Ramos (cell line): Measurements from ENCODE around the gene BIRC3.

Source experiments
- in situ Hi-C: fragments of 300-500 bp; cut with MboI; formaldehyde crosslinking; loops from one replicate; pipeline ENCODE4 v1.14.3; 2022; ENCODE audit warnings: low sequenced_read_pairs; ENCODE audit not compliant: unreplicated experiment

Gene BIRC3

GRCh38 chr11:102292933-102293332 lies 24.4 kb upstream of the BIRC3 start:
- in situ Hi-C loops: loop anchor here (5.0 to 25.0 kb wide), 2 partner anchors 39 to 319 kb away; no protein-coding TSS in a partner anchor

GRCh38 chr11:102293873-102294601 lies 23.2 kb upstream of the BIRC3 start:
- in situ Hi-C loops: loop anchor here (5.0 to 25.0 kb wide), 2 partner anchors 38 to 318 kb away; no protein-coding TSS in a partner anchor

DNA sequence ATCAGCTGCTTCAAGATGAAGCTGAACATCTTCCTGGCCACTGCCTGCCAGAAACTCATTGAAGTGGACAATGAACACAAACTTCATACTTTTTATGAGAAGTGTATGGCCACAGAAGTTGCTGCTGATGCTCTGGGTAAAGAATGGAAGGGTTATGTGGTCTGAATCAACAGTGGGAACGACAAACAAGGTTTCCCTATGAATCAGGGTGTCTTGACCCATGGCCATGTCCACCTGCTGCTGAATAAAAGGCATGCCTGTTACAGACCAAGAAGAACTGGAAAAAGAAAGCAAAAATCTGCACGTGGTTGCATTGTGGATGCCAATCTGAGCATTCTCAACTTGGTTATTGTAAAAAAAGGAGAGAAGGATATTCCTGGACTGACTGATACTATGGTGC lies 22.2 kb upstream of the BIRC3 start:
- in situ Hi-C loops: loop anchor here (25.0 kb wide), 1 partner anchor 317 kb away; no protein-coding TSS in a partner anchor

- in situ Hi-C loops: loop anchor here (25.0 kb wide), 1 partner anchor 316 kb away; no protein-coding TSS in a partner anchor
Measured at GRCh38 chr11:102296757-102297156, 20.5 kb upstream of the BIRC3 start.

- in situ Hi-C loops: loop anchor here (25.0 kb wide), 1 partner anchor 1586 kb away; no protein-coding TSS in a partner anchor
Measured at GRCh38 chr11:102300837-102301236, 16.4 kb upstream of the BIRC3 start.

- in situ Hi-C loops: loop anchor here (25.0 kb wide), 1 partner anchor 1585 kb away; no protein-coding TSS in a partner anchor
Measured at GRCh38 chr11:102302241-102302640, 15.0 kb upstream of the BIRC3 start.

GRCh38 chr11:102304686-102305085 lies 12.6 kb upstream of the BIRC3 start:
- in situ Hi-C loops: loop anchor here (25.0 kb wide), 1 partner anchor 1583 kb away; no protein-coding TSS in a partner anchor

DNA sequence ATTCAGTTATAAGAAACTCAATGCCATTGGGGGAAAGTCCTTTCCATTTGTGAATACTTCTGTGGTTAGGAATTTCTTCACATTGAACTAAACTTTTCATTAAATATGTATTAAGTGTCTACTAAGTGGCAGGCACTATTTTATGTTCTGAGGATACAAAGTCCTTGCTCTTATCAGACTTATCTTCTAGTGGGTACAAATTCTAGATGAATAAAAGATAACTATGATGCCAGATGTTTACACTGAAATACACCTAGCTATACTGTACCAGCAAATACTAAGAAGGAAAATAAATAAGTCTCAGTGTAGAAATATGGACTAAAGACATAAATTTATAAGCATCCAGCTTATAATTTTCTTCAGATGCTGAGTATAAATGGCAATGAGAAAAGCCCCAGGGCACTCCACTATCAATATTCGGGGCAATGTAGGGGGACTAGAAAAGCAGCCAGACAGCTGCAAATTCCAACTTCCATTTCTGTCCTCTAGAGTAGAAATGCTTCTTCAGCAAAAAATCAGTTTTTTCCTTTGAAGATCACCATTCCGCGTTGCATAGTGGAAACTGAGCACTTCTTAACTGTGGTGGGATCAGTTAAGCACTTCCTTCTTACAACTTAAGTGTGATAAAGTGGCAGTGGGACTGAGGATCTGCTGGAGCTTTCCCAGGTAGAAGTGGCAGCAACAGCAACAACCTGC lies 11.8 kb upstream of the BIRC3 start:
- in situ Hi-C loops: loop anchor here (25.0 kb wide), 1 partner anchor 1582 kb away; no protein-coding TSS in a partner anchor

DNA sequence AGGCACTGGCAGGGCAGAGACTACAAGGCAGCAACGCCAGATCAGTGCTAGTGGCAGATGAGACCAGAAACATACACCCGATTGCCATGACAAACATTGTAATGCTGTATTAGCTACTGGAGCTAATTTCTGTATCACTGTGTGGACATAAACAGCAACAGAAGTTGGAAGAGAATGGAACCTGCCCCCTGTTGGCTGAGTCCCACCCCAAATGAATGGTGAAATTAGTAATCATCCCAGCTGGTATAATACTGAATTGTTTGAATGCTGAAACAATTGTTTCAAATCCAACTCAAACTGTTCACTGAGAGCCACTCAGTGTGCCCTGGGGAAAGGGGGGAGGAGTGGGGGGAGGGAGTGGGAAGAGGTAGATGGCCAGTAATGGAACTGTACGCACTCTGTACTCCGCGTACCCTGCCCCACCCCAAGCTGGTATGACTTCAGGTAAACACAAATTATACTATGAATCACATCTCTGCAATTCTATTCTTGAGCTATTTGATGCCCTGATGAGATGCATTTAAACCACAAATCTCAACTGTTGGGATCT lies 11.2 kb upstream of the BIRC3 start:
- in situ Hi-C loops: loop anchor here (25.0 kb wide), 1 partner anchor 1581 kb away; no protein-coding TSS in a partner anchor

GRCh38 chr11:102306817-102307726 lies 10.2 kb upstream of the BIRC3 start:
- in situ Hi-C loops: loop anchor here (25.0 kb wide), 1 partner anchor 1580 kb away; no protein-coding TSS in a partner anchor

GRCh38 chr11:102307727-102308038 lies 9.6 kb upstream of the BIRC3 start:
- in situ Hi-C loops: loop anchor here (25.0 kb wide), 1 partner anchor 1580 kb away; no protein-coding TSS in a partner anchor

GRCh38 chr11:102309621-102310541 lies 7.4 kb upstream of the BIRC3 start:
- in situ Hi-C loops: loop anchor here (25.0 kb wide), 1 partner anchor 1577 kb away; no protein-coding TSS in a partner anchor

- in situ Hi-C loops: loop anchor here (25.0 kb wide), 1 partner anchor 1575 kb away; no protein-coding TSS in a partner anchor
Measured at GRCh38 chr11:102312667-102313066, 4.6 kb upstream of the BIRC3 start.

DNA sequence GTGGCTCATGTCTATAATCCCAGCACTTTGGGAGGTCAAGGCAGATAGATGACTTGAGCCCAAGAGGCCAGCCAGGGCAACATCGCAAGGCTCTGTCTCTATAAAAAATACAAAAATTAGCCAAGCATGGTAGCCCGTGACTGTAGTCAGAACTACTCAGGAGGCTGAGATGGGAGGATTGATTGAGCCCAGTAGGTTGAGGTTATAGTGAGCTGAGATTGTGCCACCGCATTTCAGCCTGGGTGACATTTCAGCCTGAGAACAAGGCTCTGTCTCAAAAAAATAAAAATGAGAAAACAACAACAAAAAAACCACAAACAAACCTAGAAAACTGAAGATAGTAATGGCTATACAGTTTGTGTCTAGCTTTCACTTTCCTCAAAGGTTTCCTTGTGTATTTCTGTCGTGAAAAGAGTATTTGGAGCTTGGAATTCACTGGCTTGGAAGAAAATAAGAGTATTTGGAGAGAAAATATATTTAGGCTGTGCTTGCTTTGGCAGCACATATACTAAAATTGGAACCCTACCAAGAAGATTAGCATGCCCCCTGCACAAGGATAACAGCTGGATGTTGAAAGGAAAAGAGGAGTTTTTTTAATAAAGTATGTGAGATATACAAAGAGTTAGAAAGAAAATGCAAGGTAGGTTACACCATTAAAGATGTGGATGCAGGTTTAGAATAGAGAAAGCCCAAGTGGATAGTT lies 3.9 kb upstream of the BIRC3 start:
- in situ Hi-C loops: loop anchor here (25.0 kb wide), 1 partner anchor 1574 kb away; no protein-coding TSS in a partner anchor

DNA sequence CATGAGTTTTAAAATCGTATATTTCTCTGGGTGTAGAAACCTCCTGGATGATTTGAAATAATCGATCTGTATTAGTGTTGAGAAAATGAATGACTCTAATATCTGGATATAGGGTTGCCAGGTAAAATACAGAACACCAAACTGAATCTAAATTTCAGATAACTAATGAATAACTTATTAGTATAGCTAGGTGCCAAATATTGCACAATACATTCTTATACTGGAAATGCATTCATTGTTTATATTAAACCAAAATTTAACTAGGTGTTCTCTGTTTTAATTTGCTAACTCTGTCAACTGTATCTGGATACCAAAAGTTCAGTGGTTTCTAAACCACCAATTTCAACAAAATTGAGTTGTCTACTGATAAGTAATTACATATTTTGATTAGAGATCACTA lies 2.5 kb upstream of the BIRC3 start:
- in situ Hi-C loops: loop anchor here (25.0 kb wide), 1 partner anchor 1573 kb away; no protein-coding TSS in a partner anchor

- in situ Hi-C loops: loop anchor here (25.0 kb wide), 1 partner anchor 1571 kb away; no protein-coding TSS in a partner anchor
Measured at GRCh38 chr11:102316346-102316904, 859 bp upstream of the BIRC3 start.

DNA sequence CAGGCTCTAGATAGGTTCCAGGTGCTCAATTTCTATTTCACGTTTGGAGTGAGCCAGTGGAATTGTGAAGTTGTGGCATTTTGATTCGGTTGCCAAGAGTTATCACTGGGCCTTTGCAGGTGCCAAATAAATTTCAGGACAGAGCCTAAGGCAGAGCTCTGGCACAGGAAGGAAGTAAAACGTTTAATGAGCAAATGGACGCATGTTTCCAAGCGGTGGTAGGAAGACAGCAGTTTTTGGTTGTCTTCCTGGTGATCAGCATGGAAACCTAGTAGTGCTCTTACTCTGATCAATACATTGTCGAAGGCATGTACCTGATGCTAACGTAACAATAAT lies 452 bp downstream of the BIRC3 start:
- in situ Hi-C loops: loop anchor here (25.0 kb wide), 1 partner anchor 1570 kb away; no protein-coding TSS in a partner anchor
